Measurements from ENCODE around the gene EMC10. TPM values are rescaled to one million over a fixed set of nuclear protein-coding genes. Genes with fewer than 3 reads are reported as not detected.
A peak's percentile ranks its signal among the peaks of the same experiment; 100 is the strongest.

EMC10 gene
- total RNA-seq, 1 donor from 2014 or later = 137 TPM

DNA sequence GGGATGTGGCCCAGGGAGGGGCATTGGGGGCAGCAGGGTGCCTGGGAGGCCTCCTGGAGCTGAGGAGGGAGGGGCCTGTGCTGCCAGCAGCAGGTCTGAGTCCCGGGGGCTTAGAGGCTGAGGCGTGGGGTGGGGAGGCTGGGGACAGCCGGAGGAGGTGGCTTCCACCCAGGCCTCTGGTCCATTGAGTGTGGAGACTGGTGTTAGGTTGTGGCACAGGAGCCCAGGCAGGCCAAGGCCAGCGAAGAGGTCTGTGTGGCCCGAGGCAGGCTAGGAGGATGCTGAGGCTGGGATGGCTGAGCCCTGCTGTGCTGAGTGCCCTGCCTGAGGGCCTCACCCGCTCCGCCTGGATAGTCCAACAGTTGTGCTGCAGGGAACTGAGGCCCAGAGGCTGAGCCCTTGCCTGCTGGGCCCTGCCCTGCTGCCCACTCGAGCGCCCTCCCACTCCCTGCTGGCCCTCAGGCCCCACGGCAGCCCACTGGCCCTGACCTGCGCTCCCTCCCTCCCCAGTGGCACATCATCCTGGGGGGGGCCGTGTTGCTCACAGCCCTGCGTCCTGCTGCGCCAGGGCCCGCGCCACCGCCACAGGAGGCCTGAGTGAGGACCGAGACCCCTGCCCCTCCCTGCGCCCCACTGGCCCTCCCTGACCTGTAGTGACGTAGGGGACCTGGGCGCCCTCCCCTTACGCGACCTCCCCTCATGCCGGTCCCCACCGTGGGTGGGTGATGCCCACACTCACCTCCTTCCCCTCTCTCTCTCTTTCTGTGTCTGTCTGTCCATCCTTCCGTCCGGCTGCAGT is 5.2 kb downstream of the EMC10 start:
- H3K36me3 Mint-ChIP-seq = peaks cover 21% of the 10 kb centered on the region
- no peak for DNase-seq (ENCODE audit: extremely low spot score, unreplicated experiment)
- no peaks in the 10 kb centered on the region for H3K9me3 Mint-ChIP-seq
- H3K27ac Mint-ChIP-seq = no peak overlapping the region
- peaks cover 4% of the 10 kb centered on the region for H3K27me3 Mint-ChIP-seq
- peaks cover 12% of the 10 kb centered on the region for H3K4me1 Mint-ChIP-seq (ENCODE audit: unreplicated experiment)
- TF ChIP-seq, protein P1, sequence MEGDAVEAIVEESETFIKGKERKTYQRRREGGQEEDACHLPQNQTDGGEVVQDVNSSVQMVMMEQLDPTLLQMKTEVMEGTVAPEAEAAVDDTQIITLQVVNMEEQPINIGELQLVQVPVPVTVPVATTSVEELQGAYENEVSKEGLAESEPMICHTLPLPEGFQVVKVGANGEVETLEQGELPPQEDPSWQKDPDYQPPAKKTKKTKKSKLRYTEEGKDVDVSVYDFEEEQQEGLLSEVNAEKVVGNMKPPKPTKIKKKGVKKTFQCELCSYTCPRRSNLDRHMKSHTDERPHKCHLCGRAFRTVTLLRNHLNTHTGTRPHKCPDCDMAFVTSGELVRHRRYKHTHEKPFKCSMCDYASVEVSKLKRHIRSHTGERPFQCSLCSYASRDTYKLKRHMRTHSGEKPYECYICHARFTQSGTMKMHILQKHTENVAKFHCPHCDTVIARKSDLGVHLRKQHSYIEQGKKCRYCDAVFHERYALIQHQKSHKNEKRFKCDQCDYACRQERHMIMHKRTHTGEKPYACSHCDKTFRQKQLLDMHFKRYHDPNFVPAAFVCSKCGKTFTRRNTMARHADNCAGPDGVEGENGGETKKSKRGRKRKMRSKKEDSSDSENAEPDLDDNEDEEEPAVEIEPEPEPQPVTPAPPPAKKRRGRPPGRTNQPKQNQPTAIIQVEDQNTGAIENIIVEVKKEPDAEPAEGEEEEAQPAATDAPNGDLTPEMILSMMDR (conservative IDR thresholded peaks at IDR 0.05) = no peak
- H3K4me3 Mint-ChIP-seq = no peak overlapping the region

DNA sequence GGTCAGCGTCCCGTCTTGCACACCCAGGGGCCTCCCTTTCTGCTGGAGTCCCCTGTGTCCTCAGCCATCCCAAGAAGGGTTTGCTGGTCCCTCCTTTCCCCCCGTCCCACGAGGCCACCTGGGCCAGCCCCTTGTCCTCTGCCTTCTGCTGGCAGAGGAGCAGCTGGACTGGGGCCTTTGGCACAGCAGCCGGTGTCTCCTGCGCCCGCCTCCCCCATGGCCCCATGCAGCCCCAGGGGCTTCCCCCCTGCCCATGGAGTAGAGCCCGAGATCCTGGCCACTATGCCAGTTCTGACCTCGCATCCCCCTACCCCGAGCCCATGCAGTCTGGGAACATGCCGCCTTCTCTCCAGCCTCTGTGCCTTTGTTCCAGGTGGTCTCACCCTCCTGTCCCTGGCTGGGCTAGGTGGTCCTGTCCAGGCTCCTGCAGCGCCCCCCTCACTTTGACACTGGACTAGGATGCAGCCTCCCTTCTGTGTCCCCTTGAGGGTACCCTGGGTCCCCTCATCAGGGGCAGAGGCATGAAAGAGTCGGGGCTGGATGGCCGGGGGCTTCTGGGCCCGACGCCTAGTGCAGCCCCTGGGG is 6.1 kb downstream of the EMC10 start:
- no peak overlapping the region for H3K27ac Mint-ChIP-seq
- no peaks in the 10 kb centered on the region for H3K9me3 Mint-ChIP-seq
- peaks cover 7% of the 10 kb centered on the region for H3K4me1 Mint-ChIP-seq (ENCODE audit: unreplicated experiment)
- H3K4me3 Mint-ChIP-seq = no peak overlapping the region
- peaks cover 9% of the 10 kb centered on the region for H3K27me3 Mint-ChIP-seq
- TF ChIP-seq, protein P1 (conservative IDR thresholded peaks at IDR 0.05) = no peak
- DNase-seq (ENCODE audit: extremely low spot score, unreplicated experiment) = no peak
- H3K36me3 Mint-ChIP-seq = peaks cover 21% of the 10 kb centered on the region

DNA sequence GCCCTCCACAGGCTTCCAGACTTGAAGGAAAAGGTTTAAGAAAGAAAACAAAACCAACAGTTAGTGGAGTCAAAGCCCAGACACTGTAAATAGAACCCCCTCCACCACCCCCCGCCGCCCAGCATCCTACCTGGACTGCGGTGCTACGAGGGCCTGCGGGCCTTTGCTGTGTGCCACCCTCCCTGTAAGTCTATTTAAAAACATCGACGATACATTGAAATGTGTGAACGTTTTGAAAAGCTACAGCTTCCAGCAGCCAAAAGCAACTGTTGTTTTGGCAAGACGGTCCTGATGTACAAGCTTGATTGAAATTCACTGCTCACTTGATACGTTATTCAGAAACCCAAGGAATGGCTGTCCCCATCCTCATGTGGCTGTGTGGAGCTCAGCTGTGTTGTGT is 6.6 kb downstream of the EMC10 start:
- DNase-seq (ENCODE audit: extremely low spot score, unreplicated experiment) = no peak
- TF ChIP-seq, protein P1 (conservative IDR thresholded peaks at IDR 0.05) = no peak
- Mint-ChIP-seq H3K27me3 (peaks cover 14% of the 10 kb centered on the region), H3K9me3 (no peaks in the 10 kb centered on the region), H3K4me1 (ENCODE audit: unreplicated experiment) (peaks cover 1% of the 10 kb centered on the region), H3K27ac (no peak overlapping the region), H3K4me3 (no peak overlapping the region), H3K36me3 (peaks cover 16% of the 10 kb centered on the region)

DNA sequence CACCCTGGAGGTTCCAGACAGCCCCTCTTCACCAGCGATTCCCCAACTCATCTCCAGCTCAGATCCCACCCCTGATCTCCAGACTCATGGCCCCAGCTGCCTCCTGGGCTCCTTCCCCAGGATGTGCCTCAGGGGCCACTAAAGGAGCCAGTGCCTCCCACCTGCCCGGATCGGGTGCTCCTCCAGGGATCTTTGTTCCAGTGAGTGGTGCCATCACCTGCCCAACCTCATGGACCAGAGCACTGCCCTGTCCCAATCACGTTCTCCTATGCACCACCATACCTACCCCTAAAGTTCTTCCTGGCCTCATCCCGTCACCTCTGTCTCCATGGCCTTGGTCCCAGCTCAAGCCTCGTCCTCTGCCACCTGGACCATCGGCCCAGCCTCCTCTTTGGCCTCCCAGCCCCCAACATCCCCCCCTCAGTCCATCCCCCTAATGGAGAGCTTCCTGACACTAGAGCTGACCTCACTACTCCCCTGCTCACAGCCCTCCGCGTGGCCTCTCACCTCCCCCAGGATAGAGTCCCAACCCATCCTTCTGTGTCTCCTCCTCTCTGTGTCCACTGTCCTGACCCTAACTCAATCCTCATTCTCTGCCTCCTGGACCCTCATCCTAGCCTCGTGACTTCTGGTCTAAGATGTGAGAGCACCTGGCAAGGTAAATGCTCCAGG is 9.1 kb downstream of the EMC10 start:
- Mint-ChIP-seq H3K4me1 (ENCODE audit: unreplicated experiment) (peaks cover 5% of the 10 kb centered on the region), H3K27ac (no peak overlapping the region), H3K27me3 (peaks cover 35% of the 10 kb centered on the region), H3K4me3 (no peak overlapping the region), H3K9me3 (no peaks in the 10 kb centered on the region), H3K36me3 (peaks cover 13% of the 10 kb centered on the region)
- TF ChIP-seq, protein P1 (conservative IDR thresholded peaks at IDR 0.05) = no peak
- DNase-seq (ENCODE audit: extremely low spot score, unreplicated experiment) = no peak

DNA sequence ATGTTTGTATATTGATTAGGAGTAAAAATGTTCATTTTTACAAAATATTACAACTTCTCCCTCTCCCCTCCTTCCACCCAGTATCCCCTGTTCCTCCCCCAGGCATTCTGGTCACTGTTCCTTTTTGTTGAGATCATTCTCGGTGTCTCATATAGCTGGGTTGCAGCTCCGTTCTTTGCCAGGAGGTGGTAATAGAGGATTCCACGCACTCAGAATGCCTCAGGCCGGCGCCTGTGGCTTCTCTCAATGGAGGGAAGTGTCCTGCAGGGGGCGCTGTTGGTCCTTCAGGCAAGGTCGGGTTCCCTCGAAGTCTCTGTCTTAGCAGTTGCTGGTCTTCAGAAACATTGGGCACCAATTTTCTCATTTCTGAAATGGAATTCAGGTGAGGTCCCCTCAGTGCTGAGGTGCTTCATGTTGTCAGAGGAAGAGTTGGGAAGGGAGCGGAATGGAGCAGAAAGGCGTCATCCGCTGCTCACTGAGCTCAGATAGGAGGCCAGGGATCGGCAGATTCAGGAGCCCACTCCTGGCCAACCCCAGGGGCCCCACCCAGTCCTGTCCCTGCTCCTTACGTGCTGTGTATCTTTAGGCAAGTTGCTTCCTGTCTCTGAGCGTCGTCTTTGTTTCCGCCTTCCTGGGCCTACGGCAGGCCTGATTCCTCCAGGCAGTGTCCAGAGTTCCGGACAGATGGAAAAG is 10.7 kb downstream of the EMC10 start:
- Mint-ChIP-seq H3K4me1 (ENCODE audit: unreplicated experiment) (peaks cover 12% of the 10 kb centered on the region), H3K9me3 (no peaks in the 10 kb centered on the region), H3K4me3 (no peak overlapping the region), H3K27me3 (peaks cover 49% of the 10 kb centered on the region), H3K36me3 (peaks cover 13% of the 10 kb centered on the region), H3K27ac (no peak overlapping the region)
- no peak for DNase-seq (ENCODE audit: extremely low spot score, unreplicated experiment)
- TF ChIP-seq, protein P1 (conservative IDR thresholded peaks at IDR 0.05) = peak; percentile 77

Data from type B pancreatic cell (in vitro differentiated cells).